Esophagus muscularis mucosa (tissue), 4 donors: ENCODE measurements around the gene CSNK2A2. TPM values are rescaled to one million over a fixed set of nuclear protein-coding genes. Genes with fewer than 3 reads are reported as not detected.

Experiments
- DNase-seq: peaks from one replicate; pipeline ENCODE4 v3.0.0-alpha.2; 2017; ENCODE audit errors: extremely low spot score
- H3K27ac ChIP-seq, 4 donors: fragments of 200-600 bp; sonication (generic); replicated peaks in 1 of 4; 1 replicate in 3 of 4; 2 replicates in 1 of 4; pipeline ENCODE4 v1.5.1; 2016 to 2019; ENCODE audit warnings: mild to moderate bottlenecking in 1 of 4
- H3K27me3 ChIP-seq, 4 donors: fragments of 200-600 bp; sonication (generic); one replicate each; pipeline versions ENCODE4 v1.5.1 to v1.6.0; 2016 to 2019
- H3K36me3 ChIP-seq, 4 donors: fragments of 200-600 bp; sonication (generic); one replicate each; pipeline ENCODE4 v1.5.1; 2016 to 2019
- H3K4me1 ChIP-seq, 4 donors: fragments of 200-600 bp; sonication (generic); one replicate each; pipeline ENCODE4 v1.5.1; 2016 to 2019
- H3K4me3 ChIP-seq, 4 donors: fragments of 200-600 bp; sonication (generic); 1 replicate in 2 of 4; 2 replicates in 2 of 4; pipeline ENCODE4 v1.5.1; 2016 to 2019; ENCODE audit warnings: mild to moderate bottlenecking in 4 of 4, moderate library complexity in 1 of 4
- H3K9me3 ChIP-seq, 4 donors: fragments of 200-600 bp; sonication (generic); 1 replicate in 3 of 4; 2 replicates in 1 of 4; pipeline ENCODE4 v1.5.1; 2016 to 2019
- EP300 ChIP-seq: sonication (generic); formaldehyde crosslinking; IDR thresholded peaks from one replicate; pipeline ENCODE4 v1.6.1; 2017; ENCODE audit warnings: antibody characterized with exemption
- POLR2A ChIP-seq: fragments of 450-650 bp; IDR thresholded peaks from one replicate; pipeline ENCODE4 v1.6.1; 2017; ENCODE audit warnings: antibody characterized with exemption, moderate library complexity, mild to moderate bottlenecking, low read depth
- POLR2AphosphoS5 ChIP-seq, 2 donors: sonication (generic); formaldehyde crosslinking; IDR thresholded peaks; one replicate each; pipeline ENCODE4 v1.6.1; 2017; ENCODE audit warnings: antibody characterized with exemption in 2 of 2
- WGBS: methylation state at CpG from one replicate; pipeline ENCODE4 v1.1.5; 2018; 5-methylcytosine and 5-hydroxymethylcytosine counted together
- intact Hi-C: fragments of 100-400 bp; cut with DNase I; formaldehyde crosslinking; loops from one replicate; pipeline ENCODE4 v1.15.1; 2023
- total RNA-seq, 4 donors: library from RNA; depleted of rRNA; stranded (reverse); fragments of >200 nt; gene quantifications; one replicate each; pipeline versions ENCODE4 v1.1.0 to v1.2.1, GENCODE V29; 2016
- TF ChIP-seq, protein P1 (sequence below), 3 experiments: fragments of 200-600 bp in 2 of 3; fragments of 450-650 bp in 1 of 3; sonication (generic) in 2 of 3; IDR thresholded peaks; one replicate each; pipeline ENCODE4 v1.5.1; 2017 to 2019; ENCODE audit warnings: antibody characterized with exemption in 3 of 3, mild to moderate bottlenecking in 2 of 3, moderate library complexity in 1 of 3

CSNK2A2 gene
- total RNA-seq, 4 donors from 2014 or later, result 37.1 to 56.5 (median 42.7) TPM

DNA sequence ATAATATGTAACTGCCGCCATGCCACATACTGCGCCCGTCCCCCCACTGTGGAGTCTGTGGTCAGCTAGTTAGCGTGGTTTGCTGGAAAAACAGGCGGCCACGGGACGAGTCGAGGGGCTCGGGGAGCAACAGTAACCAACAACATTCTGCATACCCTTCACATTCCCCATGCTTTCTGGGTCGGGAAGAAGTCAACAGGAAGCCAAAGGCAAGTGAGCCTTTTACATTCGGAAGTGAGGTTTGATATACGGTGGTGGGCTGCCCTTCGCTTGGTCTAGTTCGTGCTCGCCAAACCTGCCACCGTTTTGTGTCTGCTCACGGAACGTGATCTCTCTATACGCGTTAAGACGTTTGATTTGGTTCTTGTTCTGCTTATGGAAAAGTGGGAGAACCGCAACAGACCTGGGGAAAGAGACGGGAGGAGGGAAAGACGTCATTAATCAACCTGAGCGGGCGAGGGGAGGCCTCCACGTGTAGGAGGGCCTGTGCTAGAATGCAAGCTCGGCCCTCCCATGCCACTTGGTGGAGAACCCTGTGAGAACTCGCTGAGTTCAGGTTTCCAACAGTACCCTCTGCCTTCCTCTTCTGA is 39.9 kb downstream of the CSNK2A2 start:
- Histone ChIP-seq H3K36me3 (peaks cover 22 to 65% (median 56%) of the 10 kb centered on the region in 4 donors), H3K4me3 (no peak overlapping the region), H3K27ac (no peak overlapping the region), H3K9me3 (no peaks in the 10 kb centered on the region), H3K4me1 (no peaks in the 10 kb centered on the region), H3K27me3 (no peaks in the 10 kb centered on the region)
- no peak for DNase-seq
- intact Hi-C loops, result no loop called here
- TF ChIP-seq, protein P1, sequence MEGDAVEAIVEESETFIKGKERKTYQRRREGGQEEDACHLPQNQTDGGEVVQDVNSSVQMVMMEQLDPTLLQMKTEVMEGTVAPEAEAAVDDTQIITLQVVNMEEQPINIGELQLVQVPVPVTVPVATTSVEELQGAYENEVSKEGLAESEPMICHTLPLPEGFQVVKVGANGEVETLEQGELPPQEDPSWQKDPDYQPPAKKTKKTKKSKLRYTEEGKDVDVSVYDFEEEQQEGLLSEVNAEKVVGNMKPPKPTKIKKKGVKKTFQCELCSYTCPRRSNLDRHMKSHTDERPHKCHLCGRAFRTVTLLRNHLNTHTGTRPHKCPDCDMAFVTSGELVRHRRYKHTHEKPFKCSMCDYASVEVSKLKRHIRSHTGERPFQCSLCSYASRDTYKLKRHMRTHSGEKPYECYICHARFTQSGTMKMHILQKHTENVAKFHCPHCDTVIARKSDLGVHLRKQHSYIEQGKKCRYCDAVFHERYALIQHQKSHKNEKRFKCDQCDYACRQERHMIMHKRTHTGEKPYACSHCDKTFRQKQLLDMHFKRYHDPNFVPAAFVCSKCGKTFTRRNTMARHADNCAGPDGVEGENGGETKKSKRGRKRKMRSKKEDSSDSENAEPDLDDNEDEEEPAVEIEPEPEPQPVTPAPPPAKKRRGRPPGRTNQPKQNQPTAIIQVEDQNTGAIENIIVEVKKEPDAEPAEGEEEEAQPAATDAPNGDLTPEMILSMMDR (IDR thresholded peaks at IDR 0.05), result no peak
- TF ChIP-seq POLR2A, result no peak
- TF ChIP-seq EP300, result no peak
- no peak for TF ChIP-seq POLR2AphosphoS5 (IDR thresholded peaks at IDR 0.05)
- WGBS, result 82% methylated on average over 29 of the region's 29 CpGs

DNA sequence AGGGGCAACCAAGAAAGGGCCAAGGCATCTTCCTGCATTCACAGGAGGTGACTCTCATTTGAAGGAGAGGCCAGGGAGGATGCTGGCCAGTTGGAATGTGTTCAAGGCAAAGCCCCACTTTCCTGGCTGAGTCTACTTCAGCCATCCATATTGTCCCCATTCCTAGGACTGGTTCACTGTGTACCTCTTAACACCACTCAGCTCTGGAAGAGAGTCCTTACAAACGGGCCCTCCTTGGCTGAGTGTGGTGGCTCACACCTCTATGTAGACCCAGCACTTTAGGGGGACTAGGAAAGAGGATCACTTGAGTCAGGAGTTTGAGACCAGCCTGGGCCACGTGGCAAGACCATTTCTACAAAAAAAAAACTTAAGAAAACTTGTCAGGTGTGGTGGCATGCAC is 40.7 kb downstream of the CSNK2A2 start:
- Histone ChIP-seq H3K36me3 (peaks cover 14 to 57% (median 48%) of the 10 kb centered on the region in 4 donors), H3K4me3 (no peak overlapping the region), H3K27me3 (no peaks in the 10 kb centered on the region), H3K9me3 (no peaks in the 10 kb centered on the region), H3K4me1 (no peaks in the 10 kb centered on the region), H3K27ac (no peak overlapping the region)
- intact Hi-C loops, result no loop called here
- DNase-seq, result no peak
- TF ChIP-seq EP300 (no peak), POLR2AphosphoS5 (IDR thresholded peaks at IDR 0.05) (no peak), POLR2A (no peak)
- TF ChIP-seq, protein P1 (IDR thresholded peaks at IDR 0.05), result no peak
- WGBS, result 93% methylated on average over 2 of the region's 2 CpGs

DNA sequence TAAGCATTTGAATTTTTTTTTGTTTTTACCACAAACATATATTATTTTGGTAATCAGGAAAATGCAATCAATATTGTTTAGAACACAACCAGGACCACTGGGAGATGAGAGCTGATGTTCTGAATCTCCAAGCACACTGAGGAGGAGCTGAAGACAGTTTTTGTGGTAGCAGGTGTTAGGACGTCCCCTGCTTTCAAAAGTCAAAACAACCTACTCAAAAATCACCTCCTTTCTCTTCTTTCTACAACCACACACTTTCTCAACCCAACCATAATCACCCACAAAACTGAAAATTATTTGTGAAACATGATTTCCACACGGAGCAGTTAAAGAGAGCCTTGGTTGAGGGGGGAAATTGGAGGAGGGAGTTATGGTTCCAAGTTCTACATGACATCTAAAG is 42.1 kb downstream of the CSNK2A2 start:
- H3K27ac ChIP-seq, result no peak overlapping the region

DNA sequence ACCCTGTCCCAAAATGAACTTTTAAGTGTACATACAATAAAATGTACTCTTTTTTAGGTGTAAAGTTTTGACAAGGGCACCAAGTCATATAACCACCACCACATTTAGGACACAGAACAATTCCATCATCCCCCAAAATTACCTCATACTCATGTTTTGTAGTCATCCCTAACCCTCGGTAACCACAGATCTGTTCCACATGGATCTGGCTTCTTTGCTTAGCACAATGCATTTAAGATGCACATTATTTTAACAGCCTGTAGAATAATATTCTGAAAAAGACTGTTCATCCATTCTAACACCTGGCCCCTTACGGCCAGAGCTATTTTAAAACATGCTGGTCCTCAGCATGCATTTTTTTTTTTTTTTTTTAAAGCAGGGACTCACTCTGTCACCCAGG is 43.6 kb downstream of the CSNK2A2 start:
- Histone ChIP-seq H3K27me3 (no peaks in the 10 kb centered on the region), H3K27ac (no peak overlapping the region), H3K9me3 (no peaks in the 10 kb centered on the region), H3K36me3 (peaks cover 0 to 28% (median 22%) of the 10 kb centered on the region in 4 donors), H3K4me1 (no peaks in the 10 kb centered on the region), H3K4me3 (no peak overlapping the region)
- WGBS, result 83% methylated on average over 2 of the region's 2 CpGs
- no peak for DNase-seq
- intact Hi-C loops, result no loop called here
- TF ChIP-seq POLR2AphosphoS5 (IDR thresholded peaks at IDR 0.05) (no peak), POLR2A (no peak), EP300 (no peak)
- TF ChIP-seq, protein P1 (IDR thresholded peaks at IDR 0.05), result no peak

More for the DNA sequence above, 42.1 kb downstream of the CSNK2A2 start:
- Histone ChIP-seq H3K4me1 (no peaks in the 10 kb centered on the region), H3K9me3 (no peaks in the 10 kb centered on the region), H3K36me3 (peaks cover 4 to 43% (median 36%) of the 10 kb centered on the region in 4 donors), H3K4me3 (no peak overlapping the region), H3K27me3 (no peaks in the 10 kb centered on the region)
- TF ChIP-seq EP300, result no peak
- TF ChIP-seq POLR2A, result no peak
- TF ChIP-seq, protein P1 (IDR thresholded peaks at IDR 0.05), result no peak
- TF ChIP-seq POLR2AphosphoS5 (IDR thresholded peaks at IDR 0.05), result no peak
- no peak for DNase-seq
- intact Hi-C loops, result no loop called here
- WGBS, result 73% methylated on average over 2 of the region's 2 CpGs
